Nephron progenitor cell (in vitro differentiated cells): ENCODE measurements around the gene PRICKLE1.

Experiments used
- DNase-seq: peaks from one replicate; pipeline ENCODE4 v3.0.0; 2021
- H3K27ac Mint-ChIP-seq: 2 replicates; pipeline ENCODE4 v1.8.0; 2021; ENCODE audit warnings: mild to moderate bottlenecking, moderate library complexity, mixed read lengths
- H3K27me3 Mint-ChIP-seq: 2 replicates; pipeline ENCODE4 v1.8.0; 2021; ENCODE audit warnings: mild to moderate bottlenecking, low read depth, mixed read lengths; ENCODE audit not compliant: poor library complexity
- H3K36me3 Mint-ChIP-seq: 2 replicates; pipeline ENCODE4 v1.8.0; 2021; ENCODE audit warnings: low read depth, mixed read lengths
- H3K4me1 Mint-ChIP-seq: 2 replicates; pipeline ENCODE4 v1.8.0; 2021; ENCODE audit warnings: mixed read lengths
- H3K4me3 Mint-ChIP-seq: 2 replicates; pipeline ENCODE4 v1.8.0; 2021; ENCODE audit warnings: mild to moderate bottlenecking, moderate library complexity, mixed read lengths
- H3K9me3 Mint-ChIP-seq: 2 replicates; pipeline ENCODE4 v1.8.0; 2021; ENCODE audit warnings: mild to moderate bottlenecking, moderate library complexity, mixed read lengths
- CTCF ChIP-seq: fragments of 200-600 bp; sonication (generic); IDR thresholded peaks from 2 replicates; pipeline ENCODE4 v1.5.0; 2021; ENCODE audit warnings: antibody characterized with exemption

PRICKLE1 gene

DNA sequence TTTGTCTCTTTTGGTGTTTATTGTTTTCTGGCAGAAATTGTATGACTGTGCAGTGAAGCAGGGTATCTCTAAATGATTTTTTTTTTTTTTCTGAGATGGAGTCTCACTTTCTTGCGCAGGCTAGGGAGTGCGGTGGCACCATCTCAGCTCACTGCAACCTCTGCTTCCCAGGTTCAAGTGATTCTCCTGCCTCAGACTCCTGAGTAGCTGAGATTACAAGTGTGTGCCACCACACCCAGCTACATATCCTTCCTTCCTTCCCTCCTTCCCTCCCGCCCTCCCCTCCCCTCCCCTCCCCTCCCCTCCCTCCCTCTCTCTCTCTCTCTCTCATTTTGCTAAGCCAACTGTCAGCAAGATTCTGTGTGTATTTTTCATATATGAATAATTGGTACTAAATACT is 169.2 kb downstream of the PRICKLE1 start:
- Mint-ChIP-seq H3K9me3 (no peaks in the 10 kb centered on the region), H3K27me3 (no peaks in the 10 kb centered on the region), H3K36me3 (peaks cover 32% of the 10 kb centered on the region), H3K4me3 (no peak overlapping the region), H3K27ac (no peak overlapping the region), H3K4me1 (no peaks in the 10 kb centered on the region)
- TF ChIP-seq CTCF: no peak
- DNase-seq: no peak

GRCh38 chr12:42410340-42410739 is 179.2 kb downstream of the PRICKLE1 start:
- H3K9me3 Mint-ChIP-seq: no peaks in the 10 kb centered on the region
- no peak overlapping the region for H3K4me3 Mint-ChIP-seq
- no peak for TF ChIP-seq CTCF
- H3K27me3 Mint-ChIP-seq: no peaks in the 10 kb centered on the region
- DNase-seq: no peak
- no peak overlapping the region for H3K27ac Mint-ChIP-seq
- H3K4me1 Mint-ChIP-seq: no peaks in the 10 kb centered on the region
- H3K36me3 Mint-ChIP-seq: peaks cover 51% of the 10 kb centered on the region

GRCh38 chr12:42409471-42409870 is 180.1 kb downstream of the PRICKLE1 start:
- Mint-ChIP-seq H3K27ac (peak overlapping the region; percentile 47), H3K9me3 (no peaks in the 10 kb centered on the region)

DNA sequence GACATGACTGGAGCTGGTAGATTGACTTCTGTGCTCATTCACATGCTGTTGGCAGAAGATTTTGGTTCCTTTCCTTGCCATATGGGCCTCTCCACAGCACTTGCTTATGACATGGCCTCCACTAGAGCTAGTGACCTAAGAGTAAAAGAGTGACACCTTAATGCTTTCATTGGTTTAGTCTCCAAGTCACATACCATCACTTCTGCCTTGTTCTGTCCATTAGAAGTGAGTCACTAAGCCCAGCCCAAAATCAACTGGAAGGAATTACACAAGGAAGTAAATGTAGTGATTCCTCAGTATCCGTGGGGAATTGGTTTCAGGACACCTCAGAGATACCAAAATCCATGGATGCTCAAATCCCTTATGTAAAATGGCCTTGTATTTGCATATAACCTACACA is 182.2 kb downstream of the PRICKLE1 start:
- no peak for DNase-seq
- no peak overlapping the region for H3K4me3 Mint-ChIP-seq
- TF ChIP-seq CTCF: no peak
- no peaks in the 10 kb centered on the region for H3K27me3 Mint-ChIP-seq
- H3K36me3 Mint-ChIP-seq: peaks cover 49% of the 10 kb centered on the region
- H3K9me3 Mint-ChIP-seq: no peaks in the 10 kb centered on the region
- H3K4me1 Mint-ChIP-seq: no peaks in the 10 kb centered on the region
- H3K27ac Mint-ChIP-seq: no peak overlapping the region

More at GRCh38 chr12:42409471-42409870, 180.1 kb downstream of the PRICKLE1 start:
- no peaks in the 10 kb centered on the region for H3K4me1 Mint-ChIP-seq
- no peak for TF ChIP-seq CTCF
- no peak overlapping the region for H3K4me3 Mint-ChIP-seq
- no peaks in the 10 kb centered on the region for H3K27me3 Mint-ChIP-seq
- peaks cover 50% of the 10 kb centered on the region for H3K36me3 Mint-ChIP-seq
- no peak for DNase-seq
